Liver (tissue), 9 donors: ENCODE data around the gene LIPE. TPM values are rescaled to one million over a fixed set of nuclear protein-coding genes. Genes with fewer than 3 reads are reported as not detected.
A peak's percentile ranks its signal among the peaks of the same experiment; 100 is the strongest.

Experiments
- DNase-seq: peaks from one replicate; pipeline ENCODE4 v3.0.0-alpha.2; 2017; ENCODE audit warnings: low spot score
- H3K27ac ChIP-seq, 2 donors: one replicate each; pipeline ENCODE4 v1.7.0; 2013; ENCODE audit warnings: inconsistent platforms in 2 of 2, low read length in 2 of 2, control low read depth in 1 of 2, low read depth in 1 of 2, mild to moderate bottlenecking in 1 of 2
- H3K27me3 ChIP-seq, 4 donors: one replicate each; pipeline versions ENCODE4 v1.6.1 to v1.7.0; 2013; ENCODE audit warnings: low read length in 3 of 4, inconsistent platforms in 1 of 4, mild to moderate bottlenecking in 1 of 4, moderate library complexity in 1 of 4; ENCODE audit not compliant: control insufficient read depth in 4 of 4, insufficient read depth in 4 of 4
- H3K36me3 ChIP-seq, 4 donors: one replicate each; pipeline versions ENCODE4 v1.6.1 to v1.7.0; 2013; ENCODE audit warnings: low read length in 3 of 4, mild to moderate bottlenecking in 3 of 4, low read depth in 1 of 4, moderate library complexity in 1 of 4; ENCODE audit not compliant: control insufficient read depth in 4 of 4, insufficient read depth in 3 of 4
- H3K4me1 ChIP-seq, 4 donors: one replicate each; pipeline versions ENCODE4 v1.6.1 to v1.7.0; 2013; ENCODE audit warnings: low read length in 3 of 4, mild to moderate bottlenecking in 3 of 4, moderate library complexity in 1 of 4; ENCODE audit not compliant: control insufficient read depth in 4 of 4, insufficient read depth in 4 of 4
- H3K4me3 ChIP-seq, 3 donors: one replicate each; pipeline versions ENCODE4 v1.6.1 to v1.7.0; 2013; ENCODE audit warnings: low read length in 3 of 3, control low read depth in 1 of 3, low read depth in 1 of 3, mild to moderate bottlenecking in 1 of 3
- H3K9ac ChIP-seq, 2 donors: one replicate each; pipeline ENCODE4 v1.7.0; 2013; ENCODE audit warnings: low read length in 2 of 2, mild to moderate bottlenecking in 2 of 2, moderate library complexity in 2 of 2, control low read depth in 1 of 2, low read depth in 1 of 2
- H3K9me3 ChIP-seq, 4 donors: one replicate each; pipeline versions ENCODE4 v1.6.1 to v1.7.0; 2013; ENCODE audit warnings: low read length in 3 of 4; ENCODE audit not compliant: control insufficient read depth in 4 of 4
- EGR1 ChIP-seq, 2 donors: IDR thresholded peaks; 2 replicates each; pipeline ENCODE4 v1.6.1; 2016 to 2018; ENCODE audit warnings: antibody characterized with exemption in 2 of 2, low read depth in 2 of 2
- FOXA1 ChIP-seq: IDR thresholded peaks from 2 replicates; pipeline ENCODE4 v1.6.1; 2016; ENCODE audit warnings: antibody characterized with exemption
- FOXA2 ChIP-seq: IDR thresholded peaks from 2 replicates; pipeline ENCODE4 v1.6.1; 2016; ENCODE audit warnings: antibody characterized with exemption
- GABPA ChIP-seq, 2 donors: IDR thresholded peaks in 1 of 2; conservative IDR thresholded peaks in 1 of 2; 2 replicates each; pipeline ENCODE4 v1.6.1; 2016; ENCODE audit warnings: antibody characterized with exemption in 2 of 2, mild to moderate bottlenecking in 1 of 2, moderate library complexity in 1 of 2
- HNF4A ChIP-seq, 2 donors: conservative IDR thresholded peaks; 2 replicates each; pipeline ENCODE4 v1.6.1; 2016; ENCODE audit warnings: antibody characterized with exemption in 2 of 2, mild to moderate bottlenecking in 2 of 2
- HNF4G ChIP-seq: IDR thresholded peaks from 2 replicates; pipeline ENCODE4 v1.6.1; 2016; ENCODE audit warnings: antibody characterized with exemption
- JUND ChIP-seq, 2 donors: IDR thresholded peaks; 2 replicates each; pipeline ENCODE4 v1.6.1; 2016; ENCODE audit warnings: antibody characterized with exemption in 2 of 2
- NR2F2 ChIP-seq: IDR thresholded peaks from 2 replicates; pipeline ENCODE4 v1.6.1; 2016; ENCODE audit warnings: antibody characterized with exemption
- RAD21 ChIP-seq, 2 donors: IDR thresholded peaks; 2 replicates each; pipeline ENCODE4 v1.6.1; 2016; ENCODE audit warnings: antibody characterized with exemption in 2 of 2, mild to moderate bottlenecking in 2 of 2
- RXRA ChIP-seq, 2 donors: IDR thresholded peaks; 2 replicates each; pipeline ENCODE4 v1.6.1; 2017 to 2018; ENCODE audit warnings: antibody characterized with exemption in 2 of 2, mild to moderate bottlenecking in 1 of 2
- SP1 ChIP-seq: IDR thresholded peaks from 2 replicates; pipeline ENCODE4 v1.6.1; 2018; ENCODE audit warnings: antibody characterized with exemption, mild to moderate bottlenecking
- TAF1 ChIP-seq: conservative IDR thresholded peaks from 2 replicates; pipeline ENCODE4 v1.6.1; 2016; ENCODE audit warnings: antibody characterized with exemption, mild to moderate bottlenecking
- YY1 ChIP-seq: IDR thresholded peaks from 2 replicates; pipeline ENCODE4 v1.6.1; 2016; ENCODE audit warnings: antibody characterized with exemption, mild to moderate bottlenecking
- WGBS: extraction: QIAGEN DNeasy Blood & Tissue Kit; methylation state at CpG from one replicate; pipeline ENCODE4 v1.1.7; 2013; 5-methylcytosine and 5-hydroxymethylcytosine counted together
- polyA plus RNA-seq, 2 donors: library from polyadenylated mRNA; stranded (reverse) in 1 of 2; unstranded in 1 of 2; fragments of 200-250 nt in 1 of 2; fragments of >200 nt in 1 of 2; fragmentation: Nextera tagmentation in 1 of 2; extraction: Ambion mirVana in 1 of 2; gene quantifications; one replicate each; pipeline versions ENCODE4 v1.2.1 to v1.2.3, GENCODE V29; 2013 to 2015
- total RNA-seq, 2 donors: library from RNA; depleted of rRNA; stranded (reverse); fragments of >200 nt; gene quantifications; one replicate each; pipeline ENCODE4 v1.2.3, GENCODE V29; 2014
- TF ChIP-seq, protein P1 (sequence below): IDR thresholded peaks from 2 replicates; pipeline ENCODE4 v1.6.1; 2016; ENCODE audit warnings: antibody characterized with exemption
- TF ChIP-seq, protein P2 (sequence below): IDR thresholded peaks from 2 replicates; pipeline ENCODE4 v1.6.1; 2016; ENCODE audit warnings: antibody characterized with exemption
- TF ChIP-seq, protein P3 (sequence below): IDR thresholded peaks from 2 replicates; pipeline ENCODE4 v1.6.1; 2016; ENCODE audit warnings: antibody characterized with exemption, mild to moderate bottlenecking
- TF ChIP-seq, protein P4 (sequence below): fragments of 150-350 bp; IDR thresholded peaks from 2 replicates; pipeline ENCODE4 v1.5.1; 2017; ENCODE audit warnings: improper control_type of control experiment, low read depth, low read length; ENCODE audit not compliant: missing input control
- TF ChIP-seq, protein P5 (sequence below): IDR thresholded peaks from 2 replicates; pipeline ENCODE4 v1.6.1; 2016; ENCODE audit warnings: antibody characterized with exemption
- donor health status: healthy.
- donor health status: healthy.
- donor health status: healthy.
- donor health status: healthy.
- donor health status: healthy.

Gene LIPE
- total and polyA plus RNA-seq, 4 donors, result 0.88 to 4.7 (median 1.5) TPM

DNA sequence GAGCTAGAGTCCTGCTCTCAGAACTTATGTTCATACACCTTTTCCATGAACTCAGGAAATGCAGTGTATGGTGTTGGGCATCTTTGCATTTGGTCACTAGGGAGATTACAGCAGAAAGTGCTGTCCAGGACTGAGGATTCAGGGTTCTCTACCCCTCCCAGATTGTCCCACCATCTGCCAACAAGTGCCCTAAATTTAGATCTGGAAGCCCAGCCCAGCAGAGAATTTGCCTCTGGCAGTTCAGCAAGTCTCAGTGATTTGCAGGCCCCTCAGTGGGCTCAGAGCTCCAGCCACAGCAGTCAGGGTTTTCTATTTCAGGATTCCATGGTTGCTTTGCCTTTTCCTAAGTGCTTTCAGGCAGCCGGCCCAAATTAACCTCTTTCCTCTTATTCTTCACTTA is 60.5 kb downstream of the LIPE start:
- no peaks in the 10 kb centered on the region for H3K4me1 ChIP-seq
- H3K4me3 ChIP-seq, result no peak overlapping the region
- no peak for DNase-seq
- 93% methylated on average over 1 of the region's 1 CpG for WGBS
- no peak overlapping the region for H3K9ac ChIP-seq
- no peak for TF ChIP-seq RAD21 (IDR thresholded peaks at IDR 0.05)
- TF ChIP-seq FOXA1, result no peak
- TF ChIP-seq, protein P1, sequence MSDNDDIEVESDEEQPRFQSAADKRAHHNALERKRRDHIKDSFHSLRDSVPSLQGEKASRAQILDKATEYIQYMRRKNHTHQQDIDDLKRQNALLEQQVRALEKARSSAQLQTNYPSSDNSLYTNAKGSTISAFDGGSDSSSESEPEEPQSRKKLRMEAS, result no peak
- no peak for TF ChIP-seq JUND (IDR thresholded peaks at IDR 0.05)
- TF ChIP-seq, protein P2, sequence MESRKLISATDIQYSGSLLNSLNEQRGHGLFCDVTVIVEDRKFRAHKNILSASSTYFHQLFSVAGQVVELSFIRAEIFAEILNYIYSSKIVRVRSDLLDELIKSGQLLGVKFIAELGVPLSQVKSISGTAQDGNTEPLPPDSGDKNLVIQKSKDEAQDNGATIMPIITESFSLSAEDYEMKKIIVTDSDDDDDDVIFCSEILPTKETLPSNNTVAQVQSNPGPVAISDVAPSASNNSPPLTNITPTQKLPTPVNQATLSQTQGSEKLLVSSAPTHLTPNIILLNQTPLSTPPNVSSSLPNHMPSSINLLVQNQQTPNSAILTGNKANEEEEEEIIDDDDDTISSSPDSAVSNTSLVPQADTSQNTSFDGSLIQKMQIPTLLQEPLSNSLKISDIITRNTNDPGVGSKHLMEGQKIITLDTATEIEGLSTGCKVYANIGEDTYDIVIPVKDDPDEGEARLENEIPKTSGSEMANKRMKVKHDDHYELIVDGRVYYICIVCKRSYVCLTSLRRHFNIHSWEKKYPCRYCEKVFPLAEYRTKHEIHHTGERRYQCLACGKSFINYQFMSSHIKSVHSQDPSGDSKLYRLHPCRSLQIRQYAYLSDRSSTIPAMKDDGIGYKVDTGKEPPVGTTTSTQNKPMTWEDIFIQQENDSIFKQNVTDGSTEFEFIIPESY, result no peak
- no peak for TF ChIP-seq RXRA (IDR thresholded peaks at IDR 0.05)
- TF ChIP-seq SP1, result no peak
- TF ChIP-seq, protein P3, sequence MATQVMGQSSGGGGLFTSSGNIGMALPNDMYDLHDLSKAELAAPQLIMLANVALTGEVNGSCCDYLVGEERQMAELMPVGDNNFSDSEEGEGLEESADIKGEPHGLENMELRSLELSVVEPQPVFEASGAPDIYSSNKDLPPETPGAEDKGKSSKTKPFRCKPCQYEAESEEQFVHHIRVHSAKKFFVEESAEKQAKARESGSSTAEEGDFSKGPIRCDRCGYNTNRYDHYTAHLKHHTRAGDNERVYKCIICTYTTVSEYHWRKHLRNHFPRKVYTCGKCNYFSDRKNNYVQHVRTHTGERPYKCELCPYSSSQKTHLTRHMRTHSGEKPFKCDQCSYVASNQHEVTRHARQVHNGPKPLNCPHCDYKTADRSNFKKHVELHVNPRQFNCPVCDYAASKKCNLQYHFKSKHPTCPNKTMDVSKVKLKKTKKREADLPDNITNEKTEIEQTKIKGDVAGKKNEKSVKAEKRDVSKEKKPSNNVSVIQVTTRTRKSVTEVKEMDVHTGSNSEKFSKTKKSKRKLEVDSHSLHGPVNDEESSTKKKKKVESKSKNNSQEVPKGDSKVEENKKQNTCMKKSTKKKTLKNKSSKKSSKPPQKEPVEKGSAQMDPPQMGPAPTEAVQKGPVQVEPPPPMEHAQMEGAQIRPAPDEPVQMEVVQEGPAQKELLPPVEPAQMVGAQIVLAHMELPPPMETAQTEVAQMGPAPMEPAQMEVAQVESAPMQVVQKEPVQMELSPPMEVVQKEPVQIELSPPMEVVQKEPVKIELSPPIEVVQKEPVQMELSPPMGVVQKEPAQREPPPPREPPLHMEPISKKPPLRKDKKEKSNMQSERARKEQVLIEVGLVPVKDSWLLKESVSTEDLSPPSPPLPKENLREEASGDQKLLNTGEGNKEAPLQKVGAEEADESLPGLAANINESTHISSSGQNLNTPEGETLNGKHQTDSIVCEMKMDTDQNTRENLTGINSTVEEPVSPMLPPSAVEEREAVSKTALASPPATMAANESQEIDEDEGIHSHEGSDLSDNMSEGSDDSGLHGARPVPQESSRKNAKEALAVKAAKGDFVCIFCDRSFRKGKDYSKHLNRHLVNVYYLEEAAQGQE, result no peak
- peaks cover 2 to 10% (median 8%) of the 10 kb centered on the region in 4 donors for H3K9me3 ChIP-seq
- H3K27me3 ChIP-seq, result no peaks in the 10 kb centered on the region
- no peak overlapping the region for H3K27ac ChIP-seq
- H3K36me3 ChIP-seq, result peaks cover 4 to 17% (median 14%) of the 10 kb centered on the region in 4 donors

DNA sequence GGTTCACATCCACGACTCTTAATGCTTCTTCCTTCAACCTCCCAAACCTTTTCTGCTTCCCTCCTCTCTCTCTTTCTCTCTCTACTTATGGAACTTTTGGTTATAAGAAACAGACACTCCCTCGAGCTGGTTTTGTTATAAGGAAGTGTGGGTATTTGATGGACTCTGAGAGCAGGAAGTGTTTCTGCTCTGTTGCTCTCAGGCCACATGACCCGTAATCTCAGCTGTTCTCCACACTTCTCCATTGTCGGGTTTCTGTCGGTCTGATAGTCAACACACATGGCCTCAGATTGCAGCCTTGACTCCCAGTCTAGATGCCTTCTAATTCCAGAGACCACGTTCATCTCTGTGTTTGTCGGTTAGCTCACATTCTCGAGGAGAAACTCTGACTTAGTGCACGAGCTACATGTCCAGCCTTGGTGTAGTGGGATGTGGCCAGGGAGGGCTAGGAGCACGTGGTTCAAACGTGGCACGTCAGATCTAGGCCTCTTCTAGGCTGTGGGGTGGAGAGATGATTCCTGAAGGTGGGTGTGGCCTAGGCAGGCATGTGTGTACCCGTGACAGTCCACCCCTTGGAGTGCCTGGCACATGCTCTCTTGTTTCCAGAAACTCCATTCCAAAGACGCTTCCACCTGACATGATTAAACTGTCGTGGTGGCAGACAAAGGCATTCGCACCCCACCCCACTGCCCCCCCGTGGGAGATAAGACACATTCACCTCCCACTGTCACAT is 63.4 kb downstream of the LIPE start:
- no peak overlapping the region for H3K9ac ChIP-seq
- TF ChIP-seq EGR1 (IDR thresholded peaks at IDR 0.05; ENCODE audit: low read depth in 2 of 2), result no peak
- TF ChIP-seq, protein P3, result no peak
- TF ChIP-seq HNF4A (conservative IDR thresholded peaks at IDR 0.05), result no peak
- no peak for TF ChIP-seq NR2F2
- TF ChIP-seq, protein P4, sequence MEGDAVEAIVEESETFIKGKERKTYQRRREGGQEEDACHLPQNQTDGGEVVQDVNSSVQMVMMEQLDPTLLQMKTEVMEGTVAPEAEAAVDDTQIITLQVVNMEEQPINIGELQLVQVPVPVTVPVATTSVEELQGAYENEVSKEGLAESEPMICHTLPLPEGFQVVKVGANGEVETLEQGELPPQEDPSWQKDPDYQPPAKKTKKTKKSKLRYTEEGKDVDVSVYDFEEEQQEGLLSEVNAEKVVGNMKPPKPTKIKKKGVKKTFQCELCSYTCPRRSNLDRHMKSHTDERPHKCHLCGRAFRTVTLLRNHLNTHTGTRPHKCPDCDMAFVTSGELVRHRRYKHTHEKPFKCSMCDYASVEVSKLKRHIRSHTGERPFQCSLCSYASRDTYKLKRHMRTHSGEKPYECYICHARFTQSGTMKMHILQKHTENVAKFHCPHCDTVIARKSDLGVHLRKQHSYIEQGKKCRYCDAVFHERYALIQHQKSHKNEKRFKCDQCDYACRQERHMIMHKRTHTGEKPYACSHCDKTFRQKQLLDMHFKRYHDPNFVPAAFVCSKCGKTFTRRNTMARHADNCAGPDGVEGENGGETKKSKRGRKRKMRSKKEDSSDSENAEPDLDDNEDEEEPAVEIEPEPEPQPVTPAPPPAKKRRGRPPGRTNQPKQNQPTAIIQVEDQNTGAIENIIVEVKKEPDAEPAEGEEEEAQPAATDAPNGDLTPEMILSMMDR, result no peak
- TF ChIP-seq FOXA2, result no peak
- TF ChIP-seq HNF4G, result no peak
- TF ChIP-seq, protein P5, sequence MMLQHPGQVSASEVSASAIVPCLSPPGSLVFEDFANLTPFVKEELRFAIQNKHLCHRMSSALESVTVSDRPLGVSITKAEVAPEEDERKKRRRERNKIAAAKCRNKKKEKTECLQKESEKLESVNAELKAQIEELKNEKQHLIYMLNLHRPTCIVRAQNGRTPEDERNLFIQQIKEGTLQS, result no peak
- no peak for TF ChIP-seq JUND (IDR thresholded peaks at IDR 0.05)
- TF ChIP-seq SP1, result no peak
- no peak for TF ChIP-seq GABPA (IDR thresholded peaks at IDR 0.05 in 1 of 2, conservative IDR thresholded peaks at IDR 0.05 in 1 of 2)
- TF ChIP-seq, protein P2, result no peak
- no peak for TF ChIP-seq FOXA1
- no peak for TF ChIP-seq YY1
- no peak for TF ChIP-seq TAF1
- H3K36me3 ChIP-seq, result peaks cover 1 to 25% (median 14%) of the 10 kb centered on the region in 4 donors
- no peak overlapping the region for H3K27ac ChIP-seq
- H3K9me3 ChIP-seq, result peaks cover 2 to 10% (median 8%) of the 10 kb centered on the region in 4 donors
- WGBS, result 93% methylated on average over 17 of the region's 17 CpGs
- DNase-seq, result no peak
- H3K4me3 ChIP-seq, result peak overlapping the region in 1 of 3 donors; percentile 25
- H3K27me3 ChIP-seq, result no peaks in the 10 kb centered on the region
- H3K4me1 ChIP-seq, result no peaks in the 10 kb centered on the region
